ENCODE results near the gene POU2AF2.

Gene POU2AF2

GRCh38 chr11:111322534-111322933 is 77.0 kb downstream of the POU2AF2 start:
- H3K4me3 ChIP-seq (ENCODE audit: low read length), result no peak overlapping the region
- DNase-seq (ENCODE audit: low read depth, low spot score), result no peak

GRCh38 chr11:111324277-111324720 is 78.8 kb downstream of the POU2AF2 start:
- H3K4me3 ChIP-seq (ENCODE audit: low read length), result no peak overlapping the region
- no peak for DNase-seq (ENCODE audit: low read depth, low spot score)

GRCh38 chr11:111325259-111325658 is 79.7 kb downstream of the POU2AF2 start:
- DNase-seq (ENCODE audit: low read depth, low spot score), result no peak
- H3K4me3 ChIP-seq (ENCODE audit: low read length), result no peak overlapping the region

- no peak for DNase-seq (ENCODE audit: low read depth, low spot score)
These were observed 81.3 kb downstream of the POU2AF2 start for GRCh38 chr11:111326824-111327223.

GRCh38 chr11:111327908-111328624 is 82.5 kb downstream of the POU2AF2 start:
- no peak overlapping the region for H3K4me3 ChIP-seq (ENCODE audit: low read length)
- DNase-seq (ENCODE audit: low read depth, low spot score), result no peak

More at GRCh38 chr11:111326824-111327223, 81.3 kb downstream of the POU2AF2 start:
- no peak overlapping the region for H3K4me3 ChIP-seq (ENCODE audit: low read length)

- H3K4me3 ChIP-seq (ENCODE audit: low read length), result no peak overlapping the region
- DNase-seq (ENCODE audit: low read depth, low spot score), result no peak
These were observed 84.0 kb downstream of the POU2AF2 start for GRCh38 chr11:111329306-111330204.

- no peak overlapping the region for H3K4me3 ChIP-seq (ENCODE audit: low read length)
- DNase-seq (ENCODE audit: low read depth, low spot score), result no peak
These were observed 84.8 kb downstream of the POU2AF2 start for GRCh38 chr11:111330234-111330893.

- H3K4me3 ChIP-seq (ENCODE audit: low read length), result no peak overlapping the region
- DNase-seq (ENCODE audit: low read depth, low spot score), result no peak
These were observed 86.4 kb downstream of the POU2AF2 start for GRCh38 chr11:111331711-111332479.

- no peak for DNase-seq (ENCODE audit: low read depth, low spot score)
- H3K4me3 ChIP-seq (ENCODE audit: low read length), result no peak overlapping the region
These were observed 89.3 kb downstream of the POU2AF2 start for GRCh38 chr11:111334532-111335502.

- no peak for DNase-seq (ENCODE audit: low read depth, low spot score)
- no peak overlapping the region for H3K4me3 ChIP-seq (ENCODE audit: low read length)
These were observed 90.0 kb downstream of the POU2AF2 start for GRCh38 chr11:111335549-111335948.
